Vagina (tissue), 2 donors: ENCODE data around the gene OSBPL6. TPM values are rescaled to one million over a fixed set of nuclear protein-coding genes. Genes with fewer than 3 reads are reported as not detected.

Experiments
- DNase-seq, 2 donors: peaks; one replicate each; pipeline ENCODE4 v3.0.0-alpha.2; 2017; ENCODE audit errors: extremely low spot score in 2 of 2
- H3K27ac ChIP-seq: fragments of 200-600 bp; sonication (generic); one replicate; pipeline ENCODE4 v1.5.1; 2019
- H3K27me3 ChIP-seq: fragments of 200-600 bp; sonication (generic); one replicate; pipeline ENCODE4 v1.5.1; 2019
- H3K36me3 ChIP-seq, 2 donors: fragments of 200-600 bp; sonication (generic); one replicate each; pipeline ENCODE4 v1.5.1; 2017 to 2019
- H3K4me1 ChIP-seq: fragments of 200-600 bp; sonication (generic); one replicate; pipeline ENCODE4 v1.5.1; 2019
- H3K4me3 ChIP-seq, 2 donors: fragments of 200-600 bp; sonication (generic); 1 replicate in 1 of 2; 2 replicates in 1 of 2; pipeline ENCODE4 v1.5.1; 2016 to 2019
- H3K9me3 ChIP-seq: fragments of 200-600 bp; sonication (generic); one replicate; pipeline ENCODE4 v1.5.1; 2019
- POLR2A ChIP-seq, 2 donors: fragments of 450-650 bp; IDR thresholded peaks; one replicate each; pipeline ENCODE4 v1.6.1; 2017; ENCODE audit warnings: antibody characterized with exemption in 2 of 2, mild to moderate bottlenecking in 2 of 2, moderate library complexity in 2 of 2
- POLR2AphosphoS5 ChIP-seq, 2 donors: sonication (generic); formaldehyde crosslinking; IDR thresholded peaks; one replicate each; pipeline ENCODE4 v1.9.0; 2017; ENCODE audit warnings: antibody characterized with exemption in 2 of 2, mild to moderate bottlenecking in 2 of 2, low read depth in 1 of 2; ENCODE audit not compliant: insufficient read depth in 1 of 2
- intact Hi-C: fragments of 100-400 bp; cut with DNase I; formaldehyde crosslinking; loops from one replicate; pipeline ENCODE4 v1.15.1; 2023
- total RNA-seq: library from RNA; depleted of rRNA; stranded (reverse); fragments of >200 nt; gene quantifications from one replicate; pipeline ENCODE4 v1.2.3, GENCODE V29; 2016
- TF ChIP-seq, protein P1 (sequence below), 3 experiments: fragments of 450-650 bp in 2 of 3; fragments of 200-600 bp in 1 of 3; sonication (generic) in 1 of 3; IDR thresholded peaks; one replicate each; pipeline ENCODE4 v1.5.1; 2017 to 2019; ENCODE audit warnings: antibody characterized with exemption in 3 of 3, mild to moderate bottlenecking in 2 of 3, moderate library complexity in 2 of 3

Gene OSBPL6
- total RNA-seq, 1 donor from 2014 or later: 2.7 TPM

DNA sequence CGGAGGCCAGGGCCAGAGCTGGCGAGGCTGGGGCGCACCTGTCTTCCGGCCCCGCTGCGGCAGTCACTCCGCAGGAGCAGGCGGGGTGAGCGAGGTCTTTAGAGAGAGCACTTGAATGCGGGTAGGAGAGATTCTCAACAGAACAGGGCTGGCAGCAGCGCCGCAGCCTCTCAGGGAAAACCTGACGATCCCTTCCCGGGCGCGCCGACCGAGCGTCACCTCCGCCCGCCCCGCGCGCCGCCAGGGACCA, 256.1 kb downstream of the OSBPL6 start:
- H3K4me1 ChIP-seq: peaks cover 34% of the 10 kb centered on the region
- H3K27ac ChIP-seq: peak overlapping the region; percentile 91
- DNase-seq: no peak
- no peaks in the 10 kb centered on the region for H3K27me3 ChIP-seq
- TF ChIP-seq, protein P1, sequence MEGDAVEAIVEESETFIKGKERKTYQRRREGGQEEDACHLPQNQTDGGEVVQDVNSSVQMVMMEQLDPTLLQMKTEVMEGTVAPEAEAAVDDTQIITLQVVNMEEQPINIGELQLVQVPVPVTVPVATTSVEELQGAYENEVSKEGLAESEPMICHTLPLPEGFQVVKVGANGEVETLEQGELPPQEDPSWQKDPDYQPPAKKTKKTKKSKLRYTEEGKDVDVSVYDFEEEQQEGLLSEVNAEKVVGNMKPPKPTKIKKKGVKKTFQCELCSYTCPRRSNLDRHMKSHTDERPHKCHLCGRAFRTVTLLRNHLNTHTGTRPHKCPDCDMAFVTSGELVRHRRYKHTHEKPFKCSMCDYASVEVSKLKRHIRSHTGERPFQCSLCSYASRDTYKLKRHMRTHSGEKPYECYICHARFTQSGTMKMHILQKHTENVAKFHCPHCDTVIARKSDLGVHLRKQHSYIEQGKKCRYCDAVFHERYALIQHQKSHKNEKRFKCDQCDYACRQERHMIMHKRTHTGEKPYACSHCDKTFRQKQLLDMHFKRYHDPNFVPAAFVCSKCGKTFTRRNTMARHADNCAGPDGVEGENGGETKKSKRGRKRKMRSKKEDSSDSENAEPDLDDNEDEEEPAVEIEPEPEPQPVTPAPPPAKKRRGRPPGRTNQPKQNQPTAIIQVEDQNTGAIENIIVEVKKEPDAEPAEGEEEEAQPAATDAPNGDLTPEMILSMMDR (IDR thresholded peaks at IDR 0.05): no peak
- TF ChIP-seq POLR2AphosphoS5 (IDR thresholded peaks at IDR 0.05; ENCODE audit: insufficient read depth in 1 of 2, low read depth in 1 of 2) (no peak), POLR2A (IDR thresholded peaks at IDR 0.05) (no peak)
- H3K9me3 ChIP-seq: no peaks in the 10 kb centered on the region
- intact Hi-C loops: no loop called here
- peaks cover 0 to 11% of the 10 kb centered on the region in 2 donors for H3K36me3 ChIP-seq
- H3K4me3 ChIP-seq: peak overlapping the region; percentile 62 to 81

DNA sequence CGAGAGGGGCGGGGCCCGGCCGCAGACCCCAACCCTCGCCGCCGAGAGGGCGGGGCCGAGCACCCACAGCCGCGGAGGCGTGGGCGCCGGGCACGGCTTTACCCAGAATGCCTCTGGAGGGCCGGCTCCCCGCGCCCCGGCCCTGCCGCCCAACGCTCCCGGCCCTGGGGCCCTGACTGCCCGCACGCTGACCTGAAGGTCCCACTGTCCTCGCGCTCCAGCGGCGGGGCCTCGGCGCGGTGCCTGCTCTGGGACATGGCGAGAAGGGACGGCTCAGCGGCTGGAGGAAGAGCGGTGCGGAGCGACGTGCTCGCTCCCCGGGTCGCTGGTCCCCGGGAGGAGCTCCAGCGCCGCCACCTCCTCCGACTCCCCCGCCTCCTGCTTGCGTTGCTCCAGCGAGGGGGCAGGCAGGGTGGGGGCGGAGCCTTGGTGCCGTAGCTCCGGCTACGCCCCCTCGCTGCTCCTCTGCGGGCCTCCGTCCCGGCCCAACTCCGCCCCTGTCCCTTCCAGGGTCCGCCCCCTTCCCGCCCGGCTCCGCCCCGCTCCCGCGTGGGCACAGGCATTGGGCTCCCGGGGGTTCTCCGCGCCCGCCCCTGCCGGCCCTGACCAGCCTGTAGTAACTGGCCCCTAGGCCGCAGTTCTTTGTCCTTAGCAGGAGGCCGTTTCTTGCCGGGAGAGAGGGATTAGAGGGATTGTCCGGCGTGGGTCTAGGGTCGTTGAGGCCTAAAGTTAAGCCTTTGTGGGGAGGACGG, 256.6 kb downstream of the OSBPL6 start, which contains the start of the genes PJVK and PRKRA:
PJVK (plus strand) TSS at position 605 of the 752 bp plus-strand sequence. CDS start 2,032 bp downstream, outside the sequence.
PRKRA (minus strand) TSS at position 402 of the 752 bp plus-strand sequence; CDS start at position 257, 145 bp downstream.
- Histone ChIP-seq H3K27ac (peak within 1 kb of the TSS; percentile 91), H3K4me3 (peak within 1 kb of the TSS; percentile 62 to 81), H3K9me3 (no peaks in the 10 kb centered on the region), H3K4me1 (peaks cover 34% of the 10 kb centered on the region), H3K36me3 (peaks cover 0 to 6% of the 10 kb centered on the region in 2 donors), H3K27me3 (no peaks in the 10 kb centered on the region)
- intact Hi-C loops: loop anchor here (1.0 kb wide), 1 partner anchor 29 kb away; the partner anchor contains the start of gene PLEKHA3
- peak in 1 of 2 donors; percentile 97 for DNase-seq
- TF ChIP-seq POLR2A (IDR thresholded peaks at IDR 0.05) (peak in 1 of 2 donors; percentile 88), POLR2AphosphoS5 (IDR thresholded peaks at IDR 0.05; ENCODE audit: insufficient read depth in 1 of 2, low read depth in 1 of 2) (peak; percentile 87 to 98)
- TF ChIP-seq, protein P1 (IDR thresholded peaks at IDR 0.05): peak in 1 of 3 experiments; percentile 20

GRCh38 chr2:178452334-178452733, 258.0 kb downstream of the OSBPL6 start:
- H3K4me3 ChIP-seq: no peak overlapping the region
- no peaks in the 10 kb centered on the region for H3K27me3 ChIP-seq
- peak overlapping the region; percentile 91 for H3K27ac ChIP-seq
- no peak for DNase-seq
- no peak for TF ChIP-seq POLR2AphosphoS5 (IDR thresholded peaks at IDR 0.05; ENCODE audit: insufficient read depth in 1 of 2, low read depth in 1 of 2)
- TF ChIP-seq POLR2A (IDR thresholded peaks at IDR 0.05): no peak
- TF ChIP-seq, protein P1 (IDR thresholded peaks at IDR 0.05): no peak
- peaks cover 34% of the 10 kb centered on the region for H3K4me1 ChIP-seq
- no peaks in the 10 kb centered on the region for H3K9me3 ChIP-seq
- H3K36me3 ChIP-seq: no peaks in the 10 kb centered on the region
- intact Hi-C loops: no loop called here

Other genes starting within 250 kb of the OSBPL6 start
- gene PDE11A, start 121.7 kb upstream of the OSBPL6 start, total RNA-seq: 0.25 TPM
- gene RBM45, start 82.1 kb upstream of the OSBPL6 start, total RNA-seq: 9.1 TPM